GM10847 (cell line): Measurements from ENCODE around the gene GOLGA1.

ENCODE experiments used
- POLR2A ChIP-seq: IDR thresholded peaks from 2 replicates; pipeline ENCODE4 v1.6.1; 2011; ENCODE audit not compliant: insufficient read length; ENCODE audit errors: extremely low read depth

Gene GOLGA1

DNA sequence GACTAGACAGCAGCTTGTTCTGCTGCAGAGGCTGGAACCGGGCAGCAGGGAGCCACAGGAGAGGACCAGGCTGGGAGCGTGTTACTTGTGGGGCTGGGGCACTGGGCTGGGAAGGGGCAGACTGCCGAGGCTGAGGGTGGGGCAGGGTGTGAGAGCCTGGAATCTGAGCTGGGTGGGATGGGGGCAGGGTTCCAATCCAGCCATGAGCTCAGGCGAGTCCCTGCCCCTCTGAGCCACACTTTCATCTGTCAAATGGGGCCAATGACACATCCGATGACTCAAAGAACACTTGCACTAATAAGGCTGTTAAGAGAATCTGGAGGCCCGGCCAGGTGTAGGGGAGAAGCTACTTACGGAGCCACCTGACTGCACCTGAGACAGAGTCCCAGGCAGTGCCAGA, 106.3 kb downstream of the GOLGA1 start:
- no peak for TF ChIP-seq POLR2A

- TF ChIP-seq POLR2A, result no peak
These were observed 109.1 kb downstream of the GOLGA1 start for GRCh38 chr9:124831642-124832364.

- TF ChIP-seq POLR2A, result no peak
These were observed 110.3 kb downstream of the GOLGA1 start for GRCh38 chr9:124830593-124830992.

GRCh38 chr9:124829334-124829669, 111.6 kb downstream of the GOLGA1 start:
- no peak for TF ChIP-seq POLR2A

- TF ChIP-seq POLR2A, result no peak
These were observed 112.2 kb downstream of the GOLGA1 start for GRCh38 chr9:124828489-124829333.
